Testis (tissue), 2 donors: ENCODE measurements around the gene TAF3.

Experiments used
- CTCF ChIP-seq, 3 experiments: fragments of 450-650 bp in 2 of 3; fragments of 200-600 bp in 1 of 3; sonication (generic) in 1 of 3; IDR thresholded peaks; one replicate each; pipeline ENCODE4 v1.5.1; 2016 to 2019; ENCODE audit warnings: antibody characterized with exemption in 3 of 3, mild to moderate bottlenecking in 2 of 3, moderate library complexity in 1 of 3
- POLR2A ChIP-seq: fragments of 450-650 bp; IDR thresholded peaks from one replicate; pipeline ENCODE4 v1.6.1; 2017; ENCODE audit warnings: antibody characterized with exemption, mild to moderate bottlenecking, moderate library complexity

GRCh38 chr10:8035641-8036470, 217.6 kb downstream of the TAF3 start:
- TF ChIP-seq CTCF (IDR thresholded peaks at IDR 0.05) (no peak), POLR2A (no peak)
